ENCODE measurements around the gene DIRAS1. TPM values are rescaled to one million over a fixed set of nuclear protein-coding genes. Genes with fewer than 3 reads are reported as not detected.

The DIRAS1 gene
- total and polyA plus RNA-seq, 2 experiments from 2014 or later = 2.8 to 18.6 TPM

- Histone ChIP-seq H3K4me3 (no peak overlapping the region), H3K79me2 (replicated peaks; ENCODE audit: insufficient read depth) (peaks cover 12% of the 10 kb centered on the region), H3K4me2 (no peak overlapping the region), H4K20me1 (replicated peaks; ENCODE audit: insufficient read depth) (peaks cover 6% of the 10 kb centered on the region; the same call in 1 of the 2 replicates), H3K4me1 (ENCODE audit: insufficient read depth) (no peaks in the 10 kb centered on the region), H3K27ac (ENCODE audit: low read depth) (no peak overlapping the region), H3K27me3 (ENCODE audit: insufficient read depth) (no peaks in the 10 kb centered on the region), H3K36me3 (ENCODE audit: insufficient read depth) (peaks cover 9% of the 10 kb centered on the region; the same call in 1 of the 2 replicates), H2AFZ (no peak overlapping the region), H3F3A (replicated peaks; ENCODE audit: low read depth) (no peaks in the 10 kb centered on the region), H3K9me2 (ENCODE audit: insufficient read depth) (no peaks in the 10 kb centered on the region)
- Mint-ChIP-seq H3K9me3 (no peaks in the 10 kb centered on the region), H3K4me1 (no peaks in the 10 kb centered on the region), H3K4me3 (no peak overlapping the region), H3K27ac (no peak overlapping the region), H3K27me3 (ENCODE audit: insufficient read depth, low read depth, poor library complexity) (peaks cover 8% of the 10 kb centered on the region), H3K36me3 (ENCODE audit: low read depth) (peaks cover 49% of the 10 kb centered on the region)
- TF ChIP-seq ZNF114 (CRISPR knock-in tag; IDR thresholded peaks at IDR 0.05) = no peak
- TF ChIP-seq EZH2 (IDR thresholded peaks at IDR 0.05; ENCODE audit: low read depth, unreplicated experiment) = no peak
- TF ChIP-seq JUNB (IDR thresholded peaks at IDR 0.05; ENCODE audit: unreplicated experiment) = no peak
- TF ChIP-seq REST (IDR thresholded peaks at IDR 0.05; ENCODE audit: unreplicated experiment) = no peak
- no peak for TF ChIP-seq CTCF (conservative IDR thresholded peaks at IDR 0.05; ENCODE audit: low read depth in 2 of 2)
- TF ChIP-seq CREB1 (CRISPR knock-in tag; IDR thresholded peaks at IDR 0.05; ENCODE audit: low read depth) = no peak
- no peak for TF ChIP-seq ZNF462 (CRISPR knock-in tag; IDR thresholded peaks at IDR 0.05)
- TF ChIP-seq EZH2phosphoT487 (IDR thresholded peaks at IDR 0.05; ENCODE audit: unreplicated experiment) = no peak
- TF ChIP-seq POLR2AphosphoS5 (IDR thresholded peaks at IDR 0.05; ENCODE audit: low read depth) = no peak
- TF ChIP-seq ZNF331 (CRISPR knock-in tag; IDR thresholded peaks at IDR 0.05; ENCODE audit: low read depth) = no peak
- ATAC-seq = no peak
- no peak for DNase-seq (ENCODE audit: low spot score)
Measured at GRCh38 chr19:2765376-2765775, 44.2 kb upstream of the DIRAS1 start.

Data from GM23338 (cell line).